Kidney tubule cell (primary cell): ENCODE data around the gene TYSND1.
"Not testable (repeated sequence)": the region's sequence is repeated elsewhere in the genome, so short reads cannot be mapped to it uniquely, and the experiment has no call there.

Experiments used
- DNase-seq: peaks from one replicate; pipeline ENCODE4 v3.0.0-alpha.2; 2018; ENCODE audit warnings: low spot score

TYSND1 gene

GRCh38 chr10:70109064-70109729 lies 37.3 kb downstream of the TYSND1 start:
- no peak for DNase-seq

- DNase-seq, result no peak
Measured at GRCh38 chr10:70106958-70107791, 39.3 kb downstream of the TYSND1 start.

- DNase-seq, result no peak
Measured at GRCh38 chr10:70101668-70102067, 44.8 kb downstream of the TYSND1 start.

- not testable (repeated sequence) for DNase-seq
Measured at GRCh38 chr10:70101068-70101562, 45.4 kb downstream of the TYSND1 start.

- no peak for DNase-seq
Measured at GRCh38 chr10:70098271-70098670, 48.2 kb downstream of the TYSND1 start.

GRCh38 chr10:70097459-70097858 lies 49.0 kb downstream of the TYSND1 start:
- DNase-seq, result no peak

- DNase-seq, result no peak
Measured at GRCh38 chr10:70096705-70097420, 49.6 kb downstream of the TYSND1 start.

GRCh38 chr10:70096016-70096704 lies 50.3 kb downstream of the TYSND1 start:
- DNase-seq, result no peak

- DNase-seq, result no peak
Measured at GRCh38 chr10:70094250-70094649, 52.2 kb downstream of the TYSND1 start.

GRCh38 chr10:70093335-70093944 lies 53.1 kb downstream of the TYSND1 start:
- DNase-seq, result no peak

GRCh38 chr10:70092389-70092718 lies 54.1 kb downstream of the TYSND1 start:
- no peak for DNase-seq

GRCh38 chr10:70090951-70091350 lies 55.5 kb downstream of the TYSND1 start:
- peak; percentile 51 for DNase-seq

- peak; percentile 24 for DNase-seq
Measured at GRCh38 chr10:70090013-70090412, 56.5 kb downstream of the TYSND1 start.

GRCh38 chr10:70088308-70088698 lies 58.2 kb downstream of the TYSND1 start:
- DNase-seq, result no peak
